Activated CD4-positive, alpha-beta T cell treated with anti-CD3 and anti-CD28 coated beads, Interleukin-2, amount 10 ng/mL, durations not matched to agents 24 days and 14 days (primary cell): ENCODE data around the gene SLC35G2. TPM values are rescaled to one million over a fixed set of nuclear protein-coding genes. Genes with fewer than 3 reads are reported as not detected.
"Not testable (repeated sequence)": the region's sequence is repeated elsewhere in the genome, so short reads cannot be mapped to it uniquely, and the experiment has no call there.

ENCODE experiments used
- DNase-seq: peaks from one replicate; pipeline ENCODE4 v3.0.0; 2022
- H3K27ac Mint-ChIP-seq: one replicate; pipeline ENCODE4 v1.8.0; 2022; ENCODE audit warnings: mild to moderate bottlenecking, mixed read lengths
- H3K27me3 Mint-ChIP-seq: one replicate; pipeline ENCODE4 v1.8.0; 2022; ENCODE audit warnings: mixed read lengths
- H3K36me3 Mint-ChIP-seq: one replicate; pipeline ENCODE4 v1.8.0; 2022; ENCODE audit warnings: low read depth, mild to moderate bottlenecking, mixed read lengths
- H3K4me1 Mint-ChIP-seq: one replicate; pipeline ENCODE4 v1.8.0; 2021; ENCODE audit warnings: mixed read lengths
- H3K4me3 Mint-ChIP-seq: one replicate; pipeline ENCODE4 v1.8.0; 2022; ENCODE audit warnings: mild to moderate bottlenecking, moderate library complexity, mixed read lengths
- H3K9me3 Mint-ChIP-seq: one replicate; pipeline ENCODE4 v1.8.0; 2021; ENCODE audit warnings: mixed read lengths
- intact Hi-C: fragments of 100-400 bp; cut with micrococcal nuclease; formaldehyde crosslinking; loops from one replicate; pipeline ENCODE4 v1.15.1; 2023
- total RNA-seq: library from RNA; stranded (reverse); gene quantifications from 2 replicates; pipeline ENCODE4 v1.2.3, GENCODE V29; 2022

SLC35G2 gene
- total RNA-seq, result 3.4 and 3.8 TPM in 2 replicates

- peak; percentile 79 for DNase-seq
- intact Hi-C loops, result loop anchor here (1.0 to 5.0 kb wide), 6 partner anchors 20 to 622 kb away; partner anchors contain the start of genes MSL2, NCK1 and STAG1
- H3K27me3 Mint-ChIP-seq, result peaks cover 38% of the 10 kb centered on the region
- H3K27ac Mint-ChIP-seq, result peak within 1 kb of the TSS; percentile 81
- peaks cover 9% of the 10 kb centered on the region for H3K9me3 Mint-ChIP-seq
- peaks cover 21% of the 10 kb centered on the region for H3K4me1 Mint-ChIP-seq
- peaks cover 2% of the 10 kb centered on the region for H3K36me3 Mint-ChIP-seq
- H3K4me3 Mint-ChIP-seq, result peak within 1 kb of the TSS; percentile 87
Measured at GRCh38 chr3:136818769-136819391, at the start of gene SLC35G2. SLC35G2 (plus strand) TSS chr3:136819126; CDS start chr3:136854461, 35,335 bp downstream.

GRCh38 chr3:136772709-136773108, 46.2 kb upstream of the SLC35G2 start:
- no peak overlapping the region for H3K27ac Mint-ChIP-seq
- intact Hi-C loops, result no loop called here
- H3K4me3 Mint-ChIP-seq, result no peak overlapping the region
- DNase-seq, result no peak
- H3K4me1 Mint-ChIP-seq, result no peaks in the 10 kb centered on the region
- no peaks in the 10 kb centered on the region for H3K9me3 Mint-ChIP-seq
- no peaks in the 10 kb centered on the region for H3K36me3 Mint-ChIP-seq
- H3K27me3 Mint-ChIP-seq, result no peaks in the 10 kb centered on the region

DNA sequence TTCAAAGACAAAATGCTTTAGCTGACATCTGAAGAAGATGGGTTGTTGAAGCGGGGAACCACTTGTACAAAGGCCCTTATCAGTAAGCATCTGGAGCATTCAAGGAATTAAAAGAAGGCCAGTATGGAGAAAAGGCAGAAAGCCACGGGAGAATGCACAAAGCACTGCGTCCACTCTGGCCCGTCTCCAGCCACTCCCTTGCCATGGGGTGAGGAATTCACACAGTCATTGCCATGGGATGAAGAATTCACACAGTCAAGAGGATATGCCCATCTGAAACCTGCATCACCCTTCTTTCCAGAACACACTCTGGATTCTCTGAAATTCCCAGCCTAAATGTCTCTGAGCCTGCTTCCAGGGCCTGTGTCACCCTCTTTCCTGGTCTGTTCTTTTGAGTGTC, 40.1 kb upstream of the SLC35G2 start:
- DNase-seq, result no peak
- no peak overlapping the region for H3K27ac Mint-ChIP-seq
- no peaks in the 10 kb centered on the region for H3K27me3 Mint-ChIP-seq
- intact Hi-C loops, result no loop called here
- H3K36me3 Mint-ChIP-seq, result no peaks in the 10 kb centered on the region
- no peaks in the 10 kb centered on the region for H3K4me1 Mint-ChIP-seq
- no peak overlapping the region for H3K4me3 Mint-ChIP-seq
- no peaks in the 10 kb centered on the region for H3K9me3 Mint-ChIP-seq

- Mint-ChIP-seq H3K27me3 (no peaks in the 10 kb centered on the region), H3K4me1 (no peaks in the 10 kb centered on the region), H3K36me3 (no peaks in the 10 kb centered on the region), H3K27ac (no peak overlapping the region), H3K9me3 (no peaks in the 10 kb centered on the region), H3K4me3 (no peak overlapping the region)
- intact Hi-C loops, result no loop called here
- no peak for DNase-seq
Measured at GRCh38 chr3:136780741-136781140, 38.2 kb upstream of the SLC35G2 start.

DNA sequence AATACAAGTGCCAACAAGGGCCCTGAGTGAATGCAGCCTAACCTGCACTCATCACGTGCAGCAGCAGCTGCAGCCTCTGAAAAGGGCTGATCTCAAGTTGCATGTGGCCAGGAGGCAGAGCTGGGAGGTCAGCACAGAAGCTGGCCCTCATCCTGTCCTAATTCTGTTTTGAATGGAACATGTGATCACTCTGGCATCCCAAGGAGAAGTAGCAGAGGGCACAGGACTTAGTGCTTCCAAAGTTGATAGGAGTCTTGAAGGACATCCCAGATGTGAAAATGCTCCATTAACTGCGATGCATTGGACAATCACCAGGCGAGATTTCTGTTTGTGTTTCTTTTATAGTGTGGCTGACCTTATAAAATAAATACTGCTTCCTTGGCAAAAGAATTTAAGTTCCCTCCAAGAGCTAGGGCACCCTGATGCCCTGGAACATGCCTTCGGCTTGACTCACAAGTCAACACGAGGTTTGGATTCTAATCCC, 35.2 kb upstream of the SLC35G2 start:
- H3K4me1 Mint-ChIP-seq, result peaks cover 13% of the 10 kb centered on the region
- intact Hi-C loops, result no loop called here
- H3K9me3 Mint-ChIP-seq, result no peaks in the 10 kb centered on the region
- no peaks in the 10 kb centered on the region for H3K27me3 Mint-ChIP-seq
- no peak for DNase-seq
- H3K4me3 Mint-ChIP-seq, result no peak overlapping the region
- no peak overlapping the region for H3K27ac Mint-ChIP-seq
- no peaks in the 10 kb centered on the region for H3K36me3 Mint-ChIP-seq

DNA sequence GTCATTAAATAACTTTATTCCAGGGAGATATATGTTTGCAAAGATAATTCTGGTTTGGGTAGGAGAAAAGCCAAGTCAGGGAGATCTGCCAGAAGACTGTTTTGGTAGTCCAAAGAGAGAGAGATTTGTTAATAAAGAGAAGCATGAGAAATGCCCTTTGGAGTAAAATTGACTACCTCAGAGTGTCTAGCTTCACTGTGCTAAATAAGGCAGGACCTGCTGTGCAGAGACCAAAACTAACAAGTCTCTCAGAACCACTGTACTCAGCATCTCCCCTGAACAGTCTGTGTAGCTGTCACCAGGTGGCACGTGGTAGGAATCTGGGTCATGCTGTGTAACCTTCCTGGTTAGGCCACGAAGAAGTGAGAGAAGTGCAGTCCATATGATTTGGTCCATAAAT, 31.6 kb upstream of the SLC35G2 start:
- intact Hi-C loops, result loop anchor here (2.0 kb wide), 1 partner anchor 35 kb away; the partner anchor contains the start of gene STAG1
- Mint-ChIP-seq H3K4me1 (peaks cover 13% of the 10 kb centered on the region), H3K27ac (peak overlapping the region; percentile 63), H3K27me3 (peaks cover 7% of the 10 kb centered on the region), H3K4me3 (peak overlapping the region; percentile 33), H3K9me3 (no peaks in the 10 kb centered on the region), H3K36me3 (no peaks in the 10 kb centered on the region)
- peak; percentile 73 for DNase-seq

GRCh38 chr3:136788154-136788553, 30.8 kb upstream of the SLC35G2 start:
- Mint-ChIP-seq H3K9me3 (no peaks in the 10 kb centered on the region), H3K4me1 (peaks cover 13% of the 10 kb centered on the region), H3K27ac (no peak overlapping the region), H3K27me3 (peaks cover 10% of the 10 kb centered on the region), H3K4me3 (no peak overlapping the region), H3K36me3 (no peaks in the 10 kb centered on the region)
- intact Hi-C loops, result no loop called here
- DNase-seq, result no peak

- Mint-ChIP-seq H3K9me3 (no peaks in the 10 kb centered on the region), H3K36me3 (no peaks in the 10 kb centered on the region), H3K27ac (no peak overlapping the region), H3K27me3 (peaks cover 15% of the 10 kb centered on the region), H3K4me1 (peaks cover 13% of the 10 kb centered on the region), H3K4me3 (no peak overlapping the region)
- no peak for DNase-seq
- intact Hi-C loops, result no loop called here
Measured at GRCh38 chr3:136789976-136790375, 28.9 kb upstream of the SLC35G2 start.

DNA sequence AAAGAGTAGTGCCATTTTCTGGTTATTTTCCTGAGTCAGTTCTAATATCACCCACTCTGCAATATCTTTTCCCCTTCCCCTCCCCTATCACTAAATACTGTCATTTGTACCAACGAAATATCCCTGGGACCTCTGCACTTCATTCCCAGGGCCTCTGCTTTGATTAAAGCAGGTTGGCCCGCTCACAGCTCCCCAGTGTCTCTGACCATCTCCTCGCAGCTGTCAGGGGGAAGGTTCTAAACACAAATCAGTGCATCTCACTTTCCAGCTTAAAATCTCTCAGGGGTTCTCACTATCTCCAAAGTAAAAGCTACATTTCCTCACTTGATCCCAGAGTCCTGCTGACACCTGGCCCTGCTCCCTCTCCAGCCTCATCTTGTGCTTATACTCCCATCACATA, 28.1 kb upstream of the SLC35G2 start:
- Mint-ChIP-seq H3K27ac (no peak overlapping the region), H3K4me1 (peaks cover 13% of the 10 kb centered on the region), H3K36me3 (no peaks in the 10 kb centered on the region), H3K27me3 (peaks cover 15% of the 10 kb centered on the region), H3K4me3 (no peak overlapping the region), H3K9me3 (no peaks in the 10 kb centered on the region)
- DNase-seq, result no peak
- intact Hi-C loops, result no loop called here

DNA sequence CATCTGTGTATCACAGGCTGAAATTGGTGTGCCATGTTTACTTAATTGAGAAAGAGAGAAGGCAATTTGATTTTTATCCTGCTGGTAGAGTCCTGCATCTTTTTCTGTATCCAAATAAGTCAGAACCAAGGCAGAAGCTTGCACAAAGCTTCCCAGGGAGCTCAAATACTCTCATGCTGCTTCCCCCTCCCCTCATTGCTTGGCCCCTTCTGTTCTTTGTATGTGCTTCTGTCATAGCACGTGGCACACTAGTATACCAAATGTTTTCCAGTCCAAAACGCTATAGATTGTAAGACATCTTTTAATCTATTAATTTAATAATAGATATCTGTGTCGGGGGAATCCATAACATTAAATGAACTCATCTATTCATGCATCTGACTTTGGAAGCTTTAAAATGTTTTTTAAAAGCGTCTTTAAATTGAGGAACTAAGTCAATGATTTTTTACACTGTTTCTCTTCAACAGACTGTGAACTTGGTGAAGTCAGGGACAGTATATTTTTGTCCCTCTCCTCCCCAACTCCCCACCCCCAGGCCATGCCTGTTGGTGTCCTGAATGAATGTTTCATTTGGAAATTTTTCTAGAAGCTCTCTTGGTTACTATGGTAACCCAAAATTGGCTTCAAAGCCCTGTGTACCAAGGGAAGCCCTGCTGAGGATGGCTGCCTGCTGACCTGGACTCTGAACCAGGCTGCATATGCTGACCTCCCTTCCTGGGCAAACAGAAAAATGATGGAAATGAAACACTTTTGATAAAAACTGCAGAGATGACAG, 26.2 kb upstream of the SLC35G2 start:
- no peaks in the 10 kb centered on the region for H3K9me3 Mint-ChIP-seq
- no peaks in the 10 kb centered on the region for H3K4me1 Mint-ChIP-seq
- intact Hi-C loops, result no loop called here
- DNase-seq, result no peak
- no peak overlapping the region for H3K4me3 Mint-ChIP-seq
- no peaks in the 10 kb centered on the region for H3K36me3 Mint-ChIP-seq
- no peak overlapping the region for H3K27ac Mint-ChIP-seq
- H3K27me3 Mint-ChIP-seq, result peaks cover 15% of the 10 kb centered on the region

DNA sequence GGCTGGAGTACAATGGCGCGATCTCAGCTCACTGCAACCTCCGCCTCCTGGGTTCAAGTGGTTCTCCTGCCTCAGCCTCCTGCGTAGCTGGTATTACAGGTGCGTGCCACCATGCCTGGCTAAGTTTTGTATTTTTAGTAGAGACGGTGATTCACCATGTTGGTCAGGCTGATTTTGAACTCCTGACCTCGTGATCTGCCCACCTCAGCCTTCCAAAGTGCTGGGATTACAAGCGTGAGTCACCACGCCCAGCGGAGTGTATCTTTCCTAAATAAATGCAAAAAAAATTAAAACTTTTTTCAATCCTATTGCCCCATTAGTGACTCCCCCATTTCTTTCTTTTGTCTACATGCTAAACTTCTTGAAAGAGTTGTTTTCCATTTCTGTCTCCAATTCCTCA, 17.8 kb upstream of the SLC35G2 start:
- H3K27ac Mint-ChIP-seq, H3K9me3 Mint-ChIP-seq, intact Hi-C loops, H3K4me3 Mint-ChIP-seq, H3K36me3 Mint-ChIP-seq, DNase-seq, H3K4me1 Mint-ChIP-seq, H3K27me3 Mint-ChIP-seq: not testable (repeated sequence)

DNA sequence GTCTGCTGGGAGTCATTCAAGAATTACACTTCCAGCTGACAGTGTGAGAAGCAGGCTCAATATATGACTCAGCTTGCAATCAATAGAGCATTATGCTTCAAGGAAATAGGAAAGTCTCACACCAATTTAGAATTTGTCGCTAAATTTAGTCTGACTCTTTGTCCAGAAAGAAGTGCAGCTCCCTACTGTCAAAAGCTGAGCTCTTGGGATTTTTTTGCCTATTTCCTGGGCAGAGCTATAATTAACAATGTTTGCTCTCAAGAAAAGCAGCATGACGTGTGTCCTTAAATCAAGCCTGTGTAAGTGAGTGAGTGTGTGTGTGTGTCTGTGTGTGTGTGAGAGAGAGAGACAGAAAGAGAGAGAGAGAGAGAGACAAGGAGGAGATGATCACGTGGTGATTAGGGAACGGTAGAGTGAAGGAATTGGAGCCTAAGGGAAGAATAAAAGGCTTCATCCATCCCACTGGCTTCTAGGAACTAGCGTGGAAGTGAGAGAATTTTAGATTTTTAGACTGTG, 16.4 kb upstream of the SLC35G2 start:
- Mint-ChIP-seq H3K36me3 (no peaks in the 10 kb centered on the region), H3K27me3 (peaks cover 4% of the 10 kb centered on the region), H3K9me3 (no peaks in the 10 kb centered on the region), H3K27ac (no peak overlapping the region), H3K4me1 (peaks cover 5% of the 10 kb centered on the region), H3K4me3 (no peak overlapping the region)
- no peak for DNase-seq
- intact Hi-C loops, result no loop called here

DNA sequence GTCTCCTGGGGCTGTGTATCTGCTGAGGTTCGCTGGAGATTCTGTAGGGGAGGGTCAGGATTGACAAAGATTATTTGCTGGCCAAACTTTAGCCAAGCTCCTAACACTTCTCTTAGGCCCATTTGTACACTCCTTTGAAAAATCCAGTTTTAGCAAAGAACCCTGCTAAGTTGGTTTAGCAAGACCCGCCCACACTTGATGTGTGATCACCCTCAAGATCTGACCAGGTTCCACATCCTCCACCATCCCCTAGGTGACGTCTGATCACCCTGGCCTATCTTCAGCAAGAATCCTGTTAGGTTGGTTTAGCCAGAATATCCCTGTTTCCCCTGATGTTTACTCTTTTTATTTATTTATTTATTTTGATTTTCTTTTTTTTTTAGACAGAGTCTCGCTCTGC, 14.8 kb upstream of the SLC35G2 start:
- peaks cover 4% of the 10 kb centered on the region for H3K27me3 Mint-ChIP-seq
- peaks cover 2% of the 10 kb centered on the region for H3K4me1 Mint-ChIP-seq
- H3K27ac Mint-ChIP-seq, result no peak overlapping the region
- H3K4me3 Mint-ChIP-seq, result no peak overlapping the region
- no peaks in the 10 kb centered on the region for H3K36me3 Mint-ChIP-seq
- DNase-seq, result no peak
- no peaks in the 10 kb centered on the region for H3K9me3 Mint-ChIP-seq
- intact Hi-C loops, result no loop called here

GRCh38 chr3:136804813-136805212, 14.1 kb upstream of the SLC35G2 start:
- DNase-seq, result no peak
- H3K9me3 Mint-ChIP-seq, result no peaks in the 10 kb centered on the region
- intact Hi-C loops, result no loop called here
- no peaks in the 10 kb centered on the region for H3K36me3 Mint-ChIP-seq
- peaks cover 4% of the 10 kb centered on the region for H3K27me3 Mint-ChIP-seq
- no peak overlapping the region for H3K27ac Mint-ChIP-seq
- no peak overlapping the region for H3K4me3 Mint-ChIP-seq
- H3K4me1 Mint-ChIP-seq, result peaks cover 2% of the 10 kb centered on the region
